Liver (tissue), 9 donors: ENCODE measurements around the gene BEGAIN. TPM values are rescaled to one million over a fixed set of nuclear protein-coding genes. Genes with fewer than 3 reads are reported as not detected.

ENCODE experiments used
- DNase-seq: peaks from one replicate; pipeline ENCODE4 v3.0.0-alpha.2; 2017; ENCODE audit warnings: low spot score
- H3K27ac ChIP-seq, 2 donors: one replicate each; pipeline ENCODE4 v1.7.0; 2013; ENCODE audit warnings: inconsistent platforms in 2 of 2, low read length in 2 of 2, control low read depth in 1 of 2, low read depth in 1 of 2, mild to moderate bottlenecking in 1 of 2
- H3K27me3 ChIP-seq, 4 donors: one replicate each; pipeline versions ENCODE4 v1.6.1 to v1.7.0; 2013; ENCODE audit warnings: low read length in 3 of 4, inconsistent platforms in 1 of 4, mild to moderate bottlenecking in 1 of 4, moderate library complexity in 1 of 4; ENCODE audit not compliant: control insufficient read depth in 4 of 4, insufficient read depth in 4 of 4
- H3K36me3 ChIP-seq, 4 donors: one replicate each; pipeline versions ENCODE4 v1.6.1 to v1.7.0; 2013; ENCODE audit warnings: low read length in 3 of 4, mild to moderate bottlenecking in 3 of 4, low read depth in 1 of 4, moderate library complexity in 1 of 4; ENCODE audit not compliant: control insufficient read depth in 4 of 4, insufficient read depth in 3 of 4
- H3K4me1 ChIP-seq, 4 donors: one replicate each; pipeline versions ENCODE4 v1.6.1 to v1.7.0; 2013; ENCODE audit warnings: low read length in 3 of 4, mild to moderate bottlenecking in 3 of 4, moderate library complexity in 1 of 4; ENCODE audit not compliant: control insufficient read depth in 4 of 4, insufficient read depth in 4 of 4
- H3K4me3 ChIP-seq, 3 donors: one replicate each; pipeline versions ENCODE4 v1.6.1 to v1.7.0; 2013; ENCODE audit warnings: low read length in 3 of 3, control low read depth in 1 of 3, low read depth in 1 of 3, mild to moderate bottlenecking in 1 of 3
- H3K9ac ChIP-seq, 2 donors: one replicate each; pipeline ENCODE4 v1.7.0; 2013; ENCODE audit warnings: low read length in 2 of 2, mild to moderate bottlenecking in 2 of 2, moderate library complexity in 2 of 2, control low read depth in 1 of 2, low read depth in 1 of 2
- H3K9me3 ChIP-seq, 4 donors: one replicate each; pipeline versions ENCODE4 v1.6.1 to v1.7.0; 2013; ENCODE audit warnings: low read length in 3 of 4; ENCODE audit not compliant: control insufficient read depth in 4 of 4
- CTCF ChIP-seq: fragments of 150-350 bp; IDR thresholded peaks from 2 replicates; pipeline ENCODE4 v1.5.1; 2017; ENCODE audit warnings: improper control_type of control experiment, low read depth, low read length; ENCODE audit not compliant: missing input control
- EGR1 ChIP-seq, 2 donors: IDR thresholded peaks; 2 replicates each; pipeline ENCODE4 v1.6.1; 2016 to 2018; ENCODE audit warnings: antibody characterized with exemption in 2 of 2, low read depth in 2 of 2
- FOXA1 ChIP-seq: IDR thresholded peaks from 2 replicates; pipeline ENCODE4 v1.6.1; 2016; ENCODE audit warnings: antibody characterized with exemption
- FOXA2 ChIP-seq: IDR thresholded peaks from 2 replicates; pipeline ENCODE4 v1.6.1; 2016; ENCODE audit warnings: antibody characterized with exemption
- GABPA ChIP-seq, 2 donors: IDR thresholded peaks in 1 of 2; conservative IDR thresholded peaks in 1 of 2; 2 replicates each; pipeline ENCODE4 v1.6.1; 2016; ENCODE audit warnings: antibody characterized with exemption in 2 of 2, mild to moderate bottlenecking in 1 of 2, moderate library complexity in 1 of 2
- HNF4A ChIP-seq, 2 donors: conservative IDR thresholded peaks; 2 replicates each; pipeline ENCODE4 v1.6.1; 2016; ENCODE audit warnings: antibody characterized with exemption in 2 of 2, mild to moderate bottlenecking in 2 of 2
- HNF4G ChIP-seq: IDR thresholded peaks from 2 replicates; pipeline ENCODE4 v1.6.1; 2016; ENCODE audit warnings: antibody characterized with exemption
- JUND ChIP-seq, 2 donors: IDR thresholded peaks; 2 replicates each; pipeline ENCODE4 v1.6.1; 2016; ENCODE audit warnings: antibody characterized with exemption in 2 of 2
- NR2F2 ChIP-seq: IDR thresholded peaks from 2 replicates; pipeline ENCODE4 v1.6.1; 2016; ENCODE audit warnings: antibody characterized with exemption
- RAD21 ChIP-seq, 2 donors: IDR thresholded peaks; 2 replicates each; pipeline ENCODE4 v1.6.1; 2016; ENCODE audit warnings: antibody characterized with exemption in 2 of 2, mild to moderate bottlenecking in 2 of 2
- REST ChIP-seq: IDR thresholded peaks from 2 replicates; pipeline ENCODE4 v1.6.1; 2016; ENCODE audit warnings: antibody characterized with exemption, mild to moderate bottlenecking
- RXRA ChIP-seq, 2 donors: IDR thresholded peaks; 2 replicates each; pipeline ENCODE4 v1.6.1; 2017 to 2018; ENCODE audit warnings: antibody characterized with exemption in 2 of 2, mild to moderate bottlenecking in 1 of 2
- SP1 ChIP-seq: IDR thresholded peaks from 2 replicates; pipeline ENCODE4 v1.6.1; 2018; ENCODE audit warnings: antibody characterized with exemption, mild to moderate bottlenecking
- TAF1 ChIP-seq: conservative IDR thresholded peaks from 2 replicates; pipeline ENCODE4 v1.6.1; 2016; ENCODE audit warnings: antibody characterized with exemption, mild to moderate bottlenecking
- YY1 ChIP-seq: IDR thresholded peaks from 2 replicates; pipeline ENCODE4 v1.6.1; 2016; ENCODE audit warnings: antibody characterized with exemption, mild to moderate bottlenecking
- WGBS: extraction: QIAGEN DNeasy Blood & Tissue Kit; methylation state at CpG from one replicate; pipeline ENCODE4 v1.1.7; 2013; 5-methylcytosine and 5-hydroxymethylcytosine counted together
- polyA plus RNA-seq, 2 donors: library from polyadenylated mRNA; stranded (reverse) in 1 of 2; unstranded in 1 of 2; fragments of 200-250 nt in 1 of 2; fragments of >200 nt in 1 of 2; fragmentation: Nextera tagmentation in 1 of 2; extraction: Ambion mirVana in 1 of 2; gene quantifications; one replicate each; pipeline versions ENCODE4 v1.2.1 to v1.2.3, GENCODE V29; 2013 to 2015
- total RNA-seq, 2 donors: library from RNA; depleted of rRNA; stranded (reverse); fragments of >200 nt; gene quantifications; one replicate each; pipeline ENCODE4 v1.2.3, GENCODE V29; 2014
- TF ChIP-seq, protein P1 (sequence below): IDR thresholded peaks from 2 replicates; pipeline ENCODE4 v1.6.1; 2016; ENCODE audit warnings: antibody characterized with exemption
- TF ChIP-seq, protein P2 (sequence below): IDR thresholded peaks from 2 replicates; pipeline ENCODE4 v1.6.1; 2016; ENCODE audit warnings: antibody characterized with exemption
- TF ChIP-seq, protein P3 (sequence below): IDR thresholded peaks from 2 replicates; pipeline ENCODE4 v1.6.1; 2016; ENCODE audit warnings: antibody characterized with exemption
- donor health status: healthy.
- donor health status: healthy.
- donor health status: healthy.
- donor health status: healthy.
- donor health status: healthy.

Gene BEGAIN
- total and polyA plus RNA-seq, 4 donors, result 0.11 to 1.9 (median 0.29) TPM

DNA sequence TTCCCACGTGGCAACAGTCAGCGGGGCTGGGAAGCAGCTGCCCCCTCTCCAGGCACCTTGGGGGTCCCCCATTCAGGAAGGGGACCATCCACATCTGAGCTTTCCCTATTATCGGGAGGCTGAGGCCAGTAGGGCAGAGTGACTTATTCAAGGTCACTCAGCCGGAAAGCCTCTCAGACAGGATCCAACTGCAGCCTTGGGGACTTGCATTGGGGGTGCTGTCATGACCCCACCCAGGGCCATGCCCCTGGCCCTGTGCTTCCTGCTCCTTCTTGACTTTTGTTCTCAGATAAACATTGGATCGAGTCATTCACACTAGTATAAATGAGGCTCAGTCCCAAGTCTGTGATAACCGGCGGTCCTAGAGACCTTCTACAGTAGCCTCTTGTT, 12.6 kb downstream of the BEGAIN start:
- WGBS, result 59% methylated on average over 7 of the region's 7 CpGs
- peaks cover 0 to 5% (median 1%) of the 10 kb centered on the region in 4 donors for H3K27me3 ChIP-seq
- no peaks in the 10 kb centered on the region for H3K4me1 ChIP-seq
- no peak overlapping the region for H3K9ac ChIP-seq
- H3K4me3 ChIP-seq, result no peak overlapping the region
- TF ChIP-seq HNF4G (no peak), NR2F2 (peak; percentile 60)
- H3K27ac ChIP-seq, result no peak overlapping the region
- DNase-seq, result no peak
- H3K9me3 ChIP-seq, result no peaks in the 10 kb centered on the region
- no peaks in the 10 kb centered on the region for H3K36me3 ChIP-seq

- Histone ChIP-seq H3K9ac (no peak overlapping the region), H3K36me3 (no peaks in the 10 kb centered on the region), H3K4me1 (no peaks in the 10 kb centered on the region), H3K4me3 (no peak overlapping the region), H3K27ac (no peak overlapping the region), H3K27me3 (peaks cover 2 to 6% (median 4%) of the 10 kb centered on the region in 4 donors), H3K9me3 (no peaks in the 10 kb centered on the region)
- DNase-seq, result no peak
- TF ChIP-seq, protein P1, sequence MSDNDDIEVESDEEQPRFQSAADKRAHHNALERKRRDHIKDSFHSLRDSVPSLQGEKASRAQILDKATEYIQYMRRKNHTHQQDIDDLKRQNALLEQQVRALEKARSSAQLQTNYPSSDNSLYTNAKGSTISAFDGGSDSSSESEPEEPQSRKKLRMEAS, result no peak
- TF ChIP-seq JUND (IDR thresholded peaks at IDR 0.05), result no peak
- TF ChIP-seq RXRA (IDR thresholded peaks at IDR 0.05), result no peak
- TF ChIP-seq, protein P2, sequence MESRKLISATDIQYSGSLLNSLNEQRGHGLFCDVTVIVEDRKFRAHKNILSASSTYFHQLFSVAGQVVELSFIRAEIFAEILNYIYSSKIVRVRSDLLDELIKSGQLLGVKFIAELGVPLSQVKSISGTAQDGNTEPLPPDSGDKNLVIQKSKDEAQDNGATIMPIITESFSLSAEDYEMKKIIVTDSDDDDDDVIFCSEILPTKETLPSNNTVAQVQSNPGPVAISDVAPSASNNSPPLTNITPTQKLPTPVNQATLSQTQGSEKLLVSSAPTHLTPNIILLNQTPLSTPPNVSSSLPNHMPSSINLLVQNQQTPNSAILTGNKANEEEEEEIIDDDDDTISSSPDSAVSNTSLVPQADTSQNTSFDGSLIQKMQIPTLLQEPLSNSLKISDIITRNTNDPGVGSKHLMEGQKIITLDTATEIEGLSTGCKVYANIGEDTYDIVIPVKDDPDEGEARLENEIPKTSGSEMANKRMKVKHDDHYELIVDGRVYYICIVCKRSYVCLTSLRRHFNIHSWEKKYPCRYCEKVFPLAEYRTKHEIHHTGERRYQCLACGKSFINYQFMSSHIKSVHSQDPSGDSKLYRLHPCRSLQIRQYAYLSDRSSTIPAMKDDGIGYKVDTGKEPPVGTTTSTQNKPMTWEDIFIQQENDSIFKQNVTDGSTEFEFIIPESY, result no peak
- no peak for TF ChIP-seq FOXA1
- TF ChIP-seq FOXA2, result no peak
- no peak for TF ChIP-seq YY1
- no peak for TF ChIP-seq TAF1
- TF ChIP-seq, protein P3, sequence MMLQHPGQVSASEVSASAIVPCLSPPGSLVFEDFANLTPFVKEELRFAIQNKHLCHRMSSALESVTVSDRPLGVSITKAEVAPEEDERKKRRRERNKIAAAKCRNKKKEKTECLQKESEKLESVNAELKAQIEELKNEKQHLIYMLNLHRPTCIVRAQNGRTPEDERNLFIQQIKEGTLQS, result no peak
- no peak for TF ChIP-seq GABPA (IDR thresholded peaks at IDR 0.05 in 1 of 2, conservative IDR thresholded peaks at IDR 0.05 in 1 of 2)
- TF ChIP-seq SP1, result no peak
- no peak for TF ChIP-seq CTCF
- no peak for TF ChIP-seq EGR1 (IDR thresholded peaks at IDR 0.05; ENCODE audit: low read depth in 2 of 2)
- no peak for TF ChIP-seq HNF4G
- TF ChIP-seq NR2F2, result no peak
- TF ChIP-seq HNF4A (conservative IDR thresholded peaks at IDR 0.05), result no peak
- TF ChIP-seq RAD21 (IDR thresholded peaks at IDR 0.05), result no peak
- TF ChIP-seq REST, result no peak
- WGBS, result 77% methylated on average over 27 of the region's 27 CpGs
Measured at GRCh38 chr14:100573757-100574641, 13.2 kb downstream of the BEGAIN start.
